HepG2 (cell line): ENCODE results near the gene SUCLG2.

Experiments
- CBX5 ChIP-seq: sonication (generic); formaldehyde crosslinking; IDR thresholded peaks from 2 replicates; pipeline ENCODE4 v1.4.0; 2020; ENCODE audit warnings: missing genetic modification reagents, borderline replicate concordance
- GATAD1 ChIP-seq: IDR thresholded peaks from 2 replicates; pipeline ENCODE4 v1.6.1; 2016; ENCODE audit warnings: missing genetic modification reagents, missing compliant biosample characterization
- JUNB ChIP-seq: sonication (generic); formaldehyde crosslinking; IDR thresholded peaks from 2 replicates; pipeline ENCODE4 v1.8.0; 2022; ENCODE audit warnings: missing genetic modification reagents, mild to moderate bottlenecking, borderline replicate concordance
- TGIF2 ChIP-seq: IDR thresholded peaks from 2 replicates; pipeline ENCODE4 v1.6.1; 2016; ENCODE audit warnings: control low read depth, missing compliant biosample characterization
- ZNF124 ChIP-seq: sonication (generic); formaldehyde crosslinking; IDR thresholded peaks from 2 replicates; pipeline ENCODE4 v1.4.0; 2020; ENCODE audit warnings: missing genetic modification reagents
- ZNF335 ChIP-seq: sonication (generic); formaldehyde crosslinking; IDR thresholded peaks from 2 replicates; pipeline ENCODE4 v1.4.0; 2020; ENCODE audit warnings: missing genetic modification reagents
- TF ChIP-seq, protein P1 (sequence below): sonication (generic); formaldehyde crosslinking; IDR thresholded peaks from 2 replicates; pipeline ENCODE4 v1.5.0; 2020; ENCODE audit warnings: missing genetic modification reagents
- TF ChIP-seq, protein P2 (sequence below): sonication (generic); formaldehyde crosslinking; IDR thresholded peaks from 2 replicates; pipeline ENCODE4 v1.4.0; 2020; ENCODE audit warnings: mild to moderate bottlenecking, missing genetic modification reagents
- TF ChIP-seq, protein P3 (sequence below): sonication (generic); formaldehyde crosslinking; IDR thresholded peaks from 2 replicates; pipeline ENCODE4 v1.4.0; 2020; ENCODE audit warnings: missing genetic modification reagents, borderline replicate concordance

DNA sequence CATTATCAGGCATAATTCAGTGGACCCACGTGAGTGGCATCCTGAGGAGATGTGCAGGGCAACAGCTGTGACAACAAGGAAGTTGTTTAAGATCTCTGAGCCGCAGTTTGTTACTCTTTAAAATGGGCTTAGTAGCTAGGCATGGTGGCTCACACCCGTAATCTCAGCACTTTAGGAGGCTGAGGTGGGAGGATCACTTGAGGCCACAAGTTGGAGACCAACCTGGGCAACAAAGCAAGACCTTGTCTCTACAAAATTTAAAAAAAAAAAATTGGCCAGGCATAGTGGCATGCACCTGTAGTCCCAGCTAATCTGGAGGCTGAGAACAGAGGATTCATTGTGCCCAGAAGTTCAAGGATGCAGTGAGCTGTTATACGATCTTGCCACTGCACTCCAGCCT lies 12.2 kb downstream of the SUCLG2 start:
- TF ChIP-seq ZNF124 (CRISPR knock-in tag): no peak
- TF ChIP-seq, protein P1, sequence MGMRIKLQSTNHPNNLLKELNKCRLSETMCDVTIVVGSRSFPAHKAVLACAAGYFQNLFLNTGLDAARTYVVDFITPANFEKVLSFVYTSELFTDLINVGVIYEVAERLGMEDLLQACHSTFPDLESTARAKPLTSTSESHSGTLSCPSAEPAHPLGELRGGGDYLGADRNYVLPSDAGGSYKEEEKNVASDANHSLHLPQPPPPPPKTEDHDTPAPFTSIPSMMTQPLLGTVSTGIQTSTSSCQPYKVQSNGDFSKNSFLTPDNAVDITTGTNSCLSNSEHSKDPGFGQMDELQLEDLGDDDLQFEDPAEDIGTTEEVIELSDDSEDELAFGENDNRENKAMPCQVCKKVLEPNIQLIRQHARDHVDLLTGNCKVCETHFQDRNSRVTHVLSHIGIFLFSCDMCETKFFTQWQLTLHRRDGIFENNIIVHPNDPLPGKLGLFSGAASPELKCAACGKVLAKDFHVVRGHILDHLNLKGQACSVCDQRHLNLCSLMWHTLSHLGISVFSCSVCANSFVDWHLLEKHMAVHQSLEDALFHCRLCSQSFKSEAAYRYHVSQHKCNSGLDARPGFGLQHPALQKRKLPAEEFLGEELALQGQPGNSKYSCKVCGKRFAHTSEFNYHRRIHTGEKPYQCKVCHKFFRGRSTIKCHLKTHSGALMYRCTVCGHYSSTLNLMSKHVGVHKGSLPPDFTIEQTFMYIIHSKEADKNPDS: no peak
- TF ChIP-seq TGIF2 (CRISPR knock-in tag): no peak
- no peak for TF ChIP-seq GATAD1 (CRISPR knock-in tag)
- no peak for TF ChIP-seq JUNB (CRISPR knock-in tag)
- TF ChIP-seq, protein P2, sequence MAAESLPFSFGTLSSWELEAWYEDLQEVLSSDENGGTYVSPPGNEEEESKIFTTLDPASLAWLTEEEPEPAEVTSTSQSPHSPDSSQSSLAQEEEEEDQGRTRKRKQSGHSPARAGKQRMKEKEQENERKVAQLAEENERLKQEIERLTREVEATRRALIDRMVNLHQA: no peak
- TF ChIP-seq ZNF335: no peak
- no peak for TF ChIP-seq CBX5 (CRISPR knock-in tag)
- TF ChIP-seq, protein P3, sequence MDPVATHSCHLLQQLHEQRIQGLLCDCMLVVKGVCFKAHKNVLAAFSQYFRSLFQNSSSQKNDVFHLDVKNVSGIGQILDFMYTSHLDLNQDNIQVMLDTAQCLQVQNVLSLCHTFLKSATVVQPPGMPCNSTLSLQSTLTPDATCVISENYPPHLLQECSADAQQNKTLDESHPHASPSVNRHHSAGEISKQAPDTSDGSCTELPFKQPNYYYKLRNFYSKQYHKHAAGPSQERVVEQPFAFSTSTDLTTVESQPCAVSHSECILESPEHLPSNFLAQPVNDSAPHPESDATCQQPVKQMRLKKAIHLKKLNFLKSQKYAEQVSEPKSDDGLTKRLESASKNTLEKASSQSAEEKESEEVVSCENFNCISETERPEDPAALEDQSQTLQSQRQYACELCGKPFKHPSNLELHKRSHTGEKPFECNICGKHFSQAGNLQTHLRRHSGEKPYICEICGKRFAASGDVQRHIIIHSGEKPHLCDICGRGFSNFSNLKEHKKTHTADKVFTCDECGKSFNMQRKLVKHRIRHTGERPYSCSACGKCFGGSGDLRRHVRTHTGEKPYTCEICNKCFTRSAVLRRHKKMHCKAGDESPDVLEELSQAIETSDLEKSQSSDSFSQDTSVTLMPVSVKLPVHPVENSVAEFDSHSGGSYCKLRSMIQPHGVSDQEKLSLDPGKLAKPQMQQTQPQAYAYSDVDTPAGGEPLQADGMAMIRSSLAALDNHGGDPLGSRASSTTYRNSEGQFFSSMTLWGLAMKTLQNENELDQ (CRISPR knock-in tag): no peak
